Astrocyte of the hippocampus (primary cell): ENCODE data around the gene BRCA1.
A peak's percentile ranks its signal among the peaks of the same experiment; 100 is the strongest.
"Not testable (repeated sequence)": the region's sequence is repeated elsewhere in the genome, so short reads cannot be mapped to it uniquely, and the experiment has no call there.

Experiments
- DNase-seq: peaks from one replicate; pipeline ENCODE4 v3.0.0; 2011; ENCODE audit warnings: low read depth, low spot score

The BRCA1 gene

DNA sequence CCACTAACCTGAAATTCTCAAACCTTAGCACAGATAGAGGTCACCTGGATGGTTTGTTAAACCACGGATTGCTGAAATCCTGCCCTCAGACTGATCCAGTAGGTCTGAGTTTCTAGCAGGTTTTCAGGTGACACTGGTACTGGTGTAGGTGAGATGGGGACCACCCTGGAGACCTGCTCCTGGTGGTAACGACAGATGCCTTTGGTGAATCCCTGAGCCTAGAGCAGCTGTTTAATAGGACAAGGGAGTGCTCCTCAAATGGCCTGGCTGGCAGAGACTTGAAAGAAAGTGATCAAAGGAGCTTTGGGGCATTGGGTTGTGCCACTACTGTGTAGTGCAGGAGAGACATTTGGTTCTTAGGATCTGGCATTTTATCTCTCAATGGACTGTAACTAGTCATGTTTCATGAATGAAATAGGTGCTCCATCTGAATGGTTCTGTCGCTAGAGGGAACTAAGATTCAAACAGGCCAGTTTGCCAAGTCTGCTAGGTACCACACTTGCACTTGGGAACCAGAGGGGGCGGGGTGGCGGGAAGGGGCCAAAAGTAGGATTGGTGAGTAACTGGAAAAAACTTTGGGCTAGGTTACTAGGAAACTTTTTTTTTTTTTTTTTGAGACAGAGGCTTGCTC lies 121.5 kb downstream of the BRCA1 start:
- peak; percentile 61 for DNase-seq

DNA sequence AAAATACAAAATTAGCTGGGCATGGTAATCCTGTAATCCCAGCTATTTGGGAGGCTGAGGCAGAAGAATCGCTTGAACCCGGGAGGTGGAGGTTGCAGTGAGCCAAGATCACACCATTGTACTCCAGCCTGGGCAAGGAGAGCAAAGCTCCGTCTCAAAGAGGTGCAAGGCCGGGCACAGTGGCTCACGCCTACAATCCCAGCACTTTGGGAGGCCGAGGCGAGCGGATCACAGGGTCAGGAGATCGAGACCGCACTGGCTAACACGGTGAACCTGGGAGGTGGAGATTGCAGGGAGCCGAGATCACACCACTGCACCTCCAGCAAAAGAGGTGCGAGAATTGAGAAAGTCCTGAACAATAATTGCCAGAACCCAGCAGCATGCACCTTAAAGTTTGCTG lies 124.3 kb downstream of the BRCA1 start:
- DNase-seq = not testable (repeated sequence)

DNA sequence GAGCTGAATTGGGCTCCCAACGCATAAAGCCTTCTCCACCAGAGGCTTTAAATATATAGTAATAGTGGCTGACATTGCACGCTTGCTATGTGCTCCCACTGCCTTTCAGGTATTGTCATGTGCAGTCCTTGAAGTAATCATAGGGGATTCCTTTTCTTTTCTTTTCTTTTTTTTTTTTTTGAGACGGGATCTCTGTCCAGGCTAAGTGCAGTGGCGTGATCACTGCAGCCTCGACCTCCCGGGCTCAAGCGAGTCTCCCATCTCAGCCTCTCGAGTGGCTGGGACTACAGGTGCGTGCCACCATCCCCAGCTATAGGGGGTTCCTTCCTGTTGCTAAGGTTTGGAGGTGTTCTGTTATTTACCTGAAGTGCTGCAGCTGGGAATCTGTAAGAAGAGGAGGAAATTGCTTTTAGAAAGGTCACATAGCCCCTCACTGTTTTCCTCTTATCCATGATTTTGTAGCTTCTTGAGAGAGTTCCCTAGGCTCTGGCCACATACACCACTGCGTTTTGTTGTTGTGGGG lies 126.1 kb downstream of the BRCA1 start:
- DNase-seq = no peak

DNA sequence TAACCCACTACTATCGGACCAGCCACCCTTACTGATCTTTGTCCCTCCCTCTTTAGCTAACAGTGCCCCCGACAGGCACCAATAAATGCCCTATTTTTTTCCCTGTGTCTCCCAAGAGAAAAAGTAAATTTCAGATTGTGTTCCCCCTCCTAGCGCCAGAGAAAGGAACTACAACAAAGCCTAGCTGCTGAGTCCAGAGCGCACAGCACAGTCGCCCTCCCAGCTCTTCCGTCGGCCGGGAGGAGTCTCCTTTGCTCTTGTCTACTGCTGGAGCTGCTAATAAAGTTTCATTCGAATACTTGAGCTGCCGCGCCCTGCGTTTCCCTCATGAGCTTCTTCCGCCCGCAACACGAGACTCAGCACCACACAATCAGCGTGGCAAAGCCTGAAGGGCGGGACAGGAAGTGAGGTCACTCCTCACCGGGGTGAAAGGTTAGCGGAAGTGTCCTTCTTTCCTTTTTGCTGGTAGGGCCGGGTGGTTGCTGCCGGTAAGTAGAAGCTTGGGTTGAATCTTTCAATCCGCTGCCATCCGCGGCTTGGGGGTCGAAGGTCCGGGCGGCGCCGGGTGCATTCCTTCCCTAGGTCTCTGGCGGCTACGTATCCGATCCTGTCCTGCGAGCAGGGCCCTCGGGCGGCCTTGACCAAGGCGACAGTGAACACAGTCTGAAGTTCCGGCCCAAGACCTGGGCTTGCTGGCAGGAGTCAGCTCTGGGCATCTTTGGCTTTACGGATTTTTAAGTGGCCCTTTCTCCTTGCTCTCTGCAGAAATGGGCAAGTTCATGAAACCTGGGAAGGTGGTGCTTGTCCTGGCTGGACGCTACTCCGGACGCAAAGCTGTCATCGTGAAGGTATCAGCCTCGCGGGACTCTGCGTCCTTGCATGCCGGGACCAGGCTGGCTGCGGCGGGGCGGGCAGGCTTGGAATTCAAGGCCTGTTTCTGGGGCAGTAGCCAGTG lies 126.9 kb downstream of the BRCA1 start, which contains the start of gene RPL27:
Gene RPL27 (plus strand): TSS at position 436 of the 955 bp plus-strand sequence. CDS start 332 bp downstream, at position 768.
- peak; percentile 100 for DNase-seq

DNA sequence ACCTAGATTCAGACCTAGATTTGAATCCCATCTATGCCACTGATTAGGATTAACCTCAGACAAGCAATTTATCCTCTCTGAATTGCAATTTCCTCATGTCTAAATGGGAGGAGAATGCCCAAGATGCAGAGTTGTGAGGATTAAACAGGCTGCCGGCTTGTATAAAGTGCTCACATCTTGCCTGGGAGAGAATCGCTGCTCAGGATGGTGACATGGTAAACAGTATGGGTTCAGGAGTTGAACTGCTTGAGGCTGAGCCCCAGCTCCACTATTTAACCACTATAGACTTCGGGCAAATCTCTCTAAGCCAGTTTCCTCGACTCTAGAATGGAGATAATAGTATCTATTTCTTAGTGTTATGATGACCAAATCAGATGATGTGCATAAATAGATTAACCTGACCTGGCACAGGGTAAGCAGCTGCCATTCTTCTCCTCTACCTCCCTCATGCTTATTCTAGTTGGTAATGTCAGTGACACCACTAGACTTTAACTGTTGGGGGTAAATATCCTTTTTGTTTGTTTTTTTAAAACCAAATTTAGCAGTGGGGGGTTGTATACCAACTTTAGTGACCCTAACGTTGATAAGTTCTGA lies 127.7 kb downstream of the BRCA1 start:
- DNase-seq = no peak
